ENCODE data around the gene CFB. TPM values are rescaled to one million over a fixed set of nuclear protein-coding genes. Genes with fewer than 3 reads are reported as not detected.
A peak's percentile ranks its signal among the peaks of the same experiment; 100 is the strongest.

The CFB gene
- total and polyA plus RNA-seq, 2 of the 13 experiments (the other 11 are each of a cell fraction or from before 2014, with no cell fraction given): 171 to 513 TPM

DNA sequence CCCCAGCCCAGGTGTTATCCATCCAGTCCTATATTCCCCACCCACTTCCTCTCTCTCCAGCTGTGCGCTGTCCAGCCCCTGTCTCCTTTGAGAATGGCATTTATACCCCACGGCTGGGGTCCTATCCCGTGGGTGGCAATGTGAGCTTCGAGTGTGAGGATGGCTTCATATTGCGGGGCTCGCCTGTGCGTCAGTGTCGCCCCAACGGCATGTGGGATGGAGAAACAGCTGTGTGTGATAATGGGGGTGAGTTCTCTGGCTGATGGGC is 17.3 kb upstream of the CFB start:
- peak overlapping the region; percentile 69 to 81 (median 72) for H3K4me3 ChIP-seq (replicated peaks in 1 of 3; ENCODE audit: insufficient read depth in 1 of 3, low read depth in 2 of 3, low read length in 3 of 3)
- H3K27me3 ChIP-seq (ENCODE audit: control insufficient read depth in 1 of 2, insufficient read depth in 2 of 2, low read length in 2 of 2): no peaks in the 10 kb centered on the region; a peak in 1 of 5 replicates
- no peaks in the 10 kb centered on the region for H4K20me1 ChIP-seq (ENCODE audit: insufficient read depth, low read length)
- in situ Hi-C loops (cut with HindIII; ENCODE audit: extremely low pct_ligation_motif_present, low pct_unique_long_range_greater_than_20kb) (no loop called here), intact Hi-C loops (cut with micrococcal nuclease; ENCODE audit: unreplicated experiment) (loop anchor here (10.0 kb wide), 1 partner anchor 154 kb away; the partner anchor contains the start of gene VWA7)
- H3K9ac ChIP-seq (ENCODE audit: insufficient read depth, low read depth, low read length): peak overlapping the region; percentile 85
- peaks cover 65% of the 10 kb centered on the region for H3K4me1 ChIP-seq (ENCODE audit: insufficient read depth, low read length)
- H2AFZ ChIP-seq (ENCODE audit: low read length): no peak overlapping the region
- 76% methylated on average over 9 of the region's 9 CpGs for WGBS (ENCODE audit: low lambda C conversion rate)
- no peak for DNase-seq (ENCODE audit: low spot score)
- POLR2A ChIA-PET: interaction anchor here (1.1 to 6.1 kb wide), 15 partner anchors 8 to 225 kb away, joined by 3 to 151 read pairs (median 9); partner anchors contain the start of genes ABHD16A, CFB, DXO and EHMT2
- H3K4me2 ChIP-seq (ENCODE audit: low read depth, low read length): peak overlapping the region; percentile 85
- no peaks in the 10 kb centered on the region for H3K9me3 ChIP-seq (ENCODE audit: low read length)
- no TSS peak for BruUV-seq (replicated peaks)
- ATAC-seq: no peak
- peak overlapping the region; percentile 88 for H3K27ac ChIP-seq (ENCODE audit: extremely low read length, insufficient read depth, low read length)
- CTCF ChIA-PET (ENCODE audit: low intra/inter-chr PET ratio, low total read pairs): no interaction called here
- FAIRE-seq: no peak
- H3K36me3 ChIP-seq (replicated peaks in 1 of 2; ENCODE audit: control insufficient read depth in 1 of 2, insufficient read depth in 2 of 2, low read length in 2 of 2): peaks cover 0 to 3% of the 10 kb centered on the region in 2 experiments; a peak in 2 of 5 replicates
- peaks cover 29% of the 10 kb centered on the region for H3K79me2 ChIP-seq (ENCODE audit: insufficient read depth, low read length)
- TF ChIP-seq RFX3 (CRISPR knock-in tag; IDR thresholded peaks at IDR 0.05) (no peak), TAF15 (IDR thresholded peaks at IDR 0.05; ENCODE audit: low read depth, low read length, poor library complexity, severe bottlenecking) (no peak), FOXC1 (CRISPR knock-in tag; IDR thresholded peaks at IDR 0.05; ENCODE audit: borderline replicate concordance) (0 out of 2 replicates have a peak, but pooled peaks have one; percentile 46), ZNF264 (CRISPR knock-in tag; IDR thresholded peaks at IDR 0.05) (no peak), ZNF775 (CRISPR knock-in tag; IDR thresholded peaks at IDR 0.05; ENCODE audit: borderline replicate concordance) (0 out of 2 replicates have a peak, but pooled peaks have one; percentile 8)
- TF ChIP-seq, protein P1, sequence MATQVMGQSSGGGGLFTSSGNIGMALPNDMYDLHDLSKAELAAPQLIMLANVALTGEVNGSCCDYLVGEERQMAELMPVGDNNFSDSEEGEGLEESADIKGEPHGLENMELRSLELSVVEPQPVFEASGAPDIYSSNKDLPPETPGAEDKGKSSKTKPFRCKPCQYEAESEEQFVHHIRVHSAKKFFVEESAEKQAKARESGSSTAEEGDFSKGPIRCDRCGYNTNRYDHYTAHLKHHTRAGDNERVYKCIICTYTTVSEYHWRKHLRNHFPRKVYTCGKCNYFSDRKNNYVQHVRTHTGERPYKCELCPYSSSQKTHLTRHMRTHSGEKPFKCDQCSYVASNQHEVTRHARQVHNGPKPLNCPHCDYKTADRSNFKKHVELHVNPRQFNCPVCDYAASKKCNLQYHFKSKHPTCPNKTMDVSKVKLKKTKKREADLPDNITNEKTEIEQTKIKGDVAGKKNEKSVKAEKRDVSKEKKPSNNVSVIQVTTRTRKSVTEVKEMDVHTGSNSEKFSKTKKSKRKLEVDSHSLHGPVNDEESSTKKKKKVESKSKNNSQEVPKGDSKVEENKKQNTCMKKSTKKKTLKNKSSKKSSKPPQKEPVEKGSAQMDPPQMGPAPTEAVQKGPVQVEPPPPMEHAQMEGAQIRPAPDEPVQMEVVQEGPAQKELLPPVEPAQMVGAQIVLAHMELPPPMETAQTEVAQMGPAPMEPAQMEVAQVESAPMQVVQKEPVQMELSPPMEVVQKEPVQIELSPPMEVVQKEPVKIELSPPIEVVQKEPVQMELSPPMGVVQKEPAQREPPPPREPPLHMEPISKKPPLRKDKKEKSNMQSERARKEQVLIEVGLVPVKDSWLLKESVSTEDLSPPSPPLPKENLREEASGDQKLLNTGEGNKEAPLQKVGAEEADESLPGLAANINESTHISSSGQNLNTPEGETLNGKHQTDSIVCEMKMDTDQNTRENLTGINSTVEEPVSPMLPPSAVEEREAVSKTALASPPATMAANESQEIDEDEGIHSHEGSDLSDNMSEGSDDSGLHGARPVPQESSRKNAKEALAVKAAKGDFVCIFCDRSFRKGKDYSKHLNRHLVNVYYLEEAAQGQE (IDR thresholded peaks at IDR 0.05; ENCODE audit: borderline replicate concordance in 1 of 2, low read depth in 1 of 2, low read length in 2 of 2): peak in 1 of 2 experiments; percentile 76; a peak in 3 of 4 replicates
- TF ChIP-seq, protein P2, sequence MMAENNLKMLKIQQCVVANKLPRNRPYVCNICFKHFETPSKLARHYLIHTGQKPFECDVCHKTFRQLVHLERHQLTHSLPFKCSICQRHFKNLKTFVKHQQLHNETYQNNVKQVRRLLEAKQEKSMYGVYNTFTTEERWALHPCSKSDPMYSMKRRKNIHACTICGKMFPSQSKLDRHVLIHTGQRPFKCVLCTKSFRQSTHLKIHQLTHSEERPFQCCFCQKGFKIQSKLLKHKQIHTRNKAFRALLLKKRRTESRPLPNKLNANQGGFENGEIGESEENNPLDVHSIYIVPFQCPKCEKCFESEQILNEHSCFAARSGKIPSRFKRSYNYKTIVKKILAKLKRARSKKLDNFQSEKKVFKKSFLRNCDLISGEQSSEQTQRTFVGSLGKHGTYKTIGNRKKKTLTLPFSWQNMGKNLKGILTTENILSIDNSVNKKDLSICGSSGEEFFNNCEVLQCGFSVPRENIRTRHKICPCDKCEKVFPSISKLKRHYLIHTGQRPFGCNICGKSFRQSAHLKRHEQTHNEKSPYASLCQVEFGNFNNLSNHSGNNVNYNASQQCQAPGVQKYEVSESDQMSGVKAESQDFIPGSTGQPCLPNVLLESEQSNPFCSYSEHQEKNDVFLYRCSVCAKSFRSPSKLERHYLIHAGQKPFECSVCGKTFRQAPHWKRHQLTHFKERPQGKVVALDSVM (CRISPR knock-in tag; IDR thresholded peaks at IDR 0.05): no peak
- TF ChIP-seq, protein P3, sequence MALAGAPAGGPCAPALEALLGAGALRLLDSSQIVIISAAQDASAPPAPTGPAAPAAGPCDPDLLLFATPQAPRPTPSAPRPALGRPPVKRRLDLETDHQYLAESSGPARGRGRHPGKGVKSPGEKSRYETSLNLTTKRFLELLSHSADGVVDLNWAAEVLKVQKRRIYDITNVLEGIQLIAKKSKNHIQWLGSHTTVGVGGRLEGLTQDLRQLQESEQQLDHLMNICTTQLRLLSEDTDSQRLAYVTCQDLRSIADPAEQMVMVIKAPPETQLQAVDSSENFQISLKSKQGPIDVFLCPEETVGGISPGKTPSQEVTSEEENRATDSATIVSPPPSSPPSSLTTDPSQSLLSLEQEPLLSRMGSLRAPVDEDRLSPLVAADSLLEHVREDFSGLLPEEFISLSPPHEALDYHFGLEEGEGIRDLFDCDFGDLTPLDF (CRISPR knock-in tag; IDR thresholded peaks at IDR 0.05): no peak
- TF ChIP-seq, protein P4, sequence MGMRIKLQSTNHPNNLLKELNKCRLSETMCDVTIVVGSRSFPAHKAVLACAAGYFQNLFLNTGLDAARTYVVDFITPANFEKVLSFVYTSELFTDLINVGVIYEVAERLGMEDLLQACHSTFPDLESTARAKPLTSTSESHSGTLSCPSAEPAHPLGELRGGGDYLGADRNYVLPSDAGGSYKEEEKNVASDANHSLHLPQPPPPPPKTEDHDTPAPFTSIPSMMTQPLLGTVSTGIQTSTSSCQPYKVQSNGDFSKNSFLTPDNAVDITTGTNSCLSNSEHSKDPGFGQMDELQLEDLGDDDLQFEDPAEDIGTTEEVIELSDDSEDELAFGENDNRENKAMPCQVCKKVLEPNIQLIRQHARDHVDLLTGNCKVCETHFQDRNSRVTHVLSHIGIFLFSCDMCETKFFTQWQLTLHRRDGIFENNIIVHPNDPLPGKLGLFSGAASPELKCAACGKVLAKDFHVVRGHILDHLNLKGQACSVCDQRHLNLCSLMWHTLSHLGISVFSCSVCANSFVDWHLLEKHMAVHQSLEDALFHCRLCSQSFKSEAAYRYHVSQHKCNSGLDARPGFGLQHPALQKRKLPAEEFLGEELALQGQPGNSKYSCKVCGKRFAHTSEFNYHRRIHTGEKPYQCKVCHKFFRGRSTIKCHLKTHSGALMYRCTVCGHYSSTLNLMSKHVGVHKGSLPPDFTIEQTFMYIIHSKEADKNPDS (CRISPR knock-in tag; IDR thresholded peaks at IDR 0.05): no peak
